ENCODE data around the gene WDR3. TPM values are rescaled to one million over a fixed set of nuclear protein-coding genes. Genes with fewer than 3 reads are reported as not detected.

Gene WDR3
- total RNA-seq, 2 donors from 2014 or later: 29.9 to 32.9 TPM

DNA sequence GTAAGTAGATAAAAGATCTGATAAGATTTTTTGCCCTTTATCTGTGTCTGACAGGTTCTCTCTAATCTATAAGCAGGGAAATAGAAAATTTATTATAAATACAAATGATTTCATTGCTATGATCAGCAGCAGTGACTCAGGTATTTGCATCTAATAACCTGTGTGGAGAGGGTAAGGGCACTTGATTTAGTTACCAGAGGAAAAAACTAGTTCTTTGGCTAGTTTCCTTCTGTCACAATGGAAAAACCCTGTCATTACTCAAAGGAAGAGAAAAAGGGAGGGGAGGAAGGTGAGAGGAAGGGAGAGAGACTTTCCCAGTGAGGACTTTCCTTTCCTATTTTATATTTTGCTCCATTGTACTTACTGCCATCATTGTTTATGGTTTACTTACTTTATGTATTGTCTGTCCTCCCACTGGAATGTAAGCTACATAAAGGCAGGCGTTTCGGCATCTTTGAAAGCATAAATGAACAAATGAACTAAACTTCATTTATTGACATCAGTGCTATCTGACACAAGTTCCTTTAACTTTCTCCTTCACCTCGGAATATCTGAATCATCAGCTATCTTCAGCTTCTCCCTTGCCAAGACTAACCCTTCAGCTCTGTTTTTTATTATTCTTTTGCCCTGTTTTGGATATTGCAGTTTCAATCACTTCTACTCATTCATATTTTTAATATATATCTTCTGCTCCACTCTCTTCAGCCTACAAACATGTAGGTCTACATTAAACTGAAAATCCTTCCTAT is 34.9 kb downstream of the WDR3 start:
- Histone ChIP-seq H3K9ac (ENCODE audit: extremely low read depth, low read length, poor library complexity, severe bottlenecking) (no peak overlapping the region), H3K9me3 (ENCODE audit: control insufficient read depth, low read length) (no peaks in the 10 kb centered on the region), H3K4me3 (ENCODE audit: low read length) (no peak overlapping the region), H3K36me3 (ENCODE audit: control insufficient read depth, insufficient read depth, low read length) (peaks cover 5% of the 10 kb centered on the region), H3K4me1 (ENCODE audit: control insufficient read depth, insufficient read depth, low read length) (peaks cover 3% of the 10 kb centered on the region), H3K27me3 (ENCODE audit: control insufficient read depth, insufficient read depth, low read length, poor library complexity, severe bottlenecking) (no peaks in the 10 kb centered on the region), H3K27ac (ENCODE audit: low read depth, low read length) (no peak overlapping the region)
- Mint-ChIP-seq H3K36me3 (ENCODE audit: low read depth) (peaks cover 4% of the 10 kb centered on the region), H3K27me3 (ENCODE audit: insufficient read depth) (no peaks in the 10 kb centered on the region), H3K4me1 (peaks cover 5% of the 10 kb centered on the region), H3K4me3 (no peak overlapping the region), H3K9me3 (no peaks in the 10 kb centered on the region), H3K27ac (no peak overlapping the region)
- 86 to 91% methylated on average over 1 to 3 of the region's 3 CpGs for WGBS, 2 experiments (ENCODE audit: insufficient coverage in 1 of 2, insufficient read length in 1 of 2)
- no peak for DNase-seq
- TF ChIP-seq, protein P1, sequence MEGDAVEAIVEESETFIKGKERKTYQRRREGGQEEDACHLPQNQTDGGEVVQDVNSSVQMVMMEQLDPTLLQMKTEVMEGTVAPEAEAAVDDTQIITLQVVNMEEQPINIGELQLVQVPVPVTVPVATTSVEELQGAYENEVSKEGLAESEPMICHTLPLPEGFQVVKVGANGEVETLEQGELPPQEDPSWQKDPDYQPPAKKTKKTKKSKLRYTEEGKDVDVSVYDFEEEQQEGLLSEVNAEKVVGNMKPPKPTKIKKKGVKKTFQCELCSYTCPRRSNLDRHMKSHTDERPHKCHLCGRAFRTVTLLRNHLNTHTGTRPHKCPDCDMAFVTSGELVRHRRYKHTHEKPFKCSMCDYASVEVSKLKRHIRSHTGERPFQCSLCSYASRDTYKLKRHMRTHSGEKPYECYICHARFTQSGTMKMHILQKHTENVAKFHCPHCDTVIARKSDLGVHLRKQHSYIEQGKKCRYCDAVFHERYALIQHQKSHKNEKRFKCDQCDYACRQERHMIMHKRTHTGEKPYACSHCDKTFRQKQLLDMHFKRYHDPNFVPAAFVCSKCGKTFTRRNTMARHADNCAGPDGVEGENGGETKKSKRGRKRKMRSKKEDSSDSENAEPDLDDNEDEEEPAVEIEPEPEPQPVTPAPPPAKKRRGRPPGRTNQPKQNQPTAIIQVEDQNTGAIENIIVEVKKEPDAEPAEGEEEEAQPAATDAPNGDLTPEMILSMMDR (conservative IDR thresholded peaks at IDR 0.05): no peak

DNA sequence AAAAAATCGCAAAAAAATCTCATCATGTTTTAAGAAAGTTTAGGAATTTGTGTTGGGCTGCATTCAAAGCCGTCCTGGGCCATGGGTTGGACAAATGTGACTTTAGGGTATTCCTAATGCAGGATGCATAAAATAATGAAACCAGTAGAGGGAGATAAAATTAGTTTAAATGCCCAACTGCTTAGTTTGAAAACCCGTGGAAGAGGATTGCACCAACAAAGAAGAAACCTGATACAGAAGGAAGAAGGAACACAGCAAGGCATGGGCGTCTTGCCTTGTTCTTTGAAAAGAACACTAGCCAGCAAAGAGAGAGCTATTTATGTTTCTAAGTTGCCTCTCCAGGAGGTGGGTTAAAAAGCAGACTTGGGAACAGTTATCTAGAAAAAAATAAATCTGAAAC is 37.9 kb downstream of the WDR3 start:
- TF ChIP-seq, protein P1 (conservative IDR thresholded peaks at IDR 0.05): peak; percentile 35
- no peaks in the 10 kb centered on the region for H3K27me3 Mint-ChIP-seq (ENCODE audit: insufficient read depth)
- no peaks in the 10 kb centered on the region for H3K9me3 ChIP-seq (ENCODE audit: control insufficient read depth, low read length)
- no peaks in the 10 kb centered on the region for H3K27me3 ChIP-seq (ENCODE audit: control insufficient read depth, insufficient read depth, low read length, poor library complexity, severe bottlenecking)
- H3K4me1 ChIP-seq (ENCODE audit: control insufficient read depth, insufficient read depth, low read length): peaks cover 3% of the 10 kb centered on the region
- H3K4me1 Mint-ChIP-seq: peaks cover 5% of the 10 kb centered on the region
- 56 to 74% methylated on average over 3 to 4 of the region's 4 CpGs for WGBS, 2 experiments (ENCODE audit: insufficient coverage in 1 of 2, insufficient read length in 1 of 2)
- H3K27ac ChIP-seq (ENCODE audit: low read depth, low read length): no peak overlapping the region
- H3K36me3 Mint-ChIP-seq (ENCODE audit: low read depth): no peaks in the 10 kb centered on the region
- DNase-seq: no peak
- no peak overlapping the region for H3K27ac Mint-ChIP-seq
- no peaks in the 10 kb centered on the region for H3K9me3 Mint-ChIP-seq
- H3K4me3 ChIP-seq (ENCODE audit: low read length): no peak overlapping the region
- no peak overlapping the region for H3K9ac ChIP-seq (ENCODE audit: extremely low read depth, low read length, poor library complexity, severe bottlenecking)
- no peak overlapping the region for H3K4me3 Mint-ChIP-seq
- no peaks in the 10 kb centered on the region for H3K36me3 ChIP-seq (ENCODE audit: control insufficient read depth, insufficient read depth, low read length)

GRCh38 chr1:117967881-117968280 is 38.3 kb downstream of the WDR3 start:
- H3K36me3 ChIP-seq (ENCODE audit: control insufficient read depth, insufficient read depth, low read length): no peaks in the 10 kb centered on the region
- H3K4me1 ChIP-seq (ENCODE audit: control insufficient read depth, insufficient read depth, low read length): no peaks in the 10 kb centered on the region
- peaks cover 5% of the 10 kb centered on the region for H3K4me1 Mint-ChIP-seq
- no peak overlapping the region for H3K27ac Mint-ChIP-seq
- H3K9me3 Mint-ChIP-seq: no peaks in the 10 kb centered on the region
- DNase-seq: no peak
- H3K27ac ChIP-seq (ENCODE audit: low read depth, low read length): no peak overlapping the region
- no peak overlapping the region for H3K4me3 Mint-ChIP-seq
- TF ChIP-seq, protein P1 (conservative IDR thresholded peaks at IDR 0.05): no peak
- H3K9me3 ChIP-seq (ENCODE audit: control insufficient read depth, low read length): no peaks in the 10 kb centered on the region
- H3K27me3 ChIP-seq (ENCODE audit: control insufficient read depth, insufficient read depth, low read length, poor library complexity, severe bottlenecking): no peaks in the 10 kb centered on the region
- H3K9ac ChIP-seq (ENCODE audit: extremely low read depth, low read length, poor library complexity, severe bottlenecking): no peak overlapping the region
- no CpG with 5 or more reads among the region's 1 CpG for WGBS, 2 experiments (ENCODE audit: insufficient coverage in 1 of 2, insufficient read length in 1 of 2)
- no peak overlapping the region for H3K4me3 ChIP-seq (ENCODE audit: low read length)
- H3K27me3 Mint-ChIP-seq (ENCODE audit: insufficient read depth): no peaks in the 10 kb centered on the region
- no peaks in the 10 kb centered on the region for H3K36me3 Mint-ChIP-seq (ENCODE audit: low read depth)
